HepG2 (cell line): ENCODE results near the gene ST6GALNAC4. TPM values are rescaled to one million over a fixed set of nuclear protein-coding genes. Genes with fewer than 3 reads are reported as not detected.
A peak's percentile ranks its signal among the peaks of the same experiment; 100 is the strongest.

ENCODE experiments used
- ATAC-seq: fragments of 200-7000 bp; cut with Tn5 transposase; 3 replicates; pipeline ENCODE4 v1.9.1; 2020; ENCODE audit warnings: mild to moderate bottlenecking, moderate library complexity
- BruUV-seq: library from RNA; stranded (reverse); fragments of 400-500 nt; replicated peaks from 2 replicates; lab custom pipeline; 2021; lab: Mats Ljungman, UMichigan
- CTCF ChIA-PET: fragments of 300-600 bp; formaldehyde crosslinking; extraction: SDS; loops from one replicate; lab custom pipeline; 2021; ENCODE audit warnings: low total read pairs, inconsistent platforms, low intra/inter-chr PET ratio; lab: Yijun Ruan, JAX
- POLR2A ChIA-PET: fragments of 350-600 bp; sonication (Branson Sonifier 250); formaldehyde crosslinking; loops from one replicate; lab custom pipeline; 2020; ENCODE audit warnings: antibody characterized with exemption, inconsistent platforms; lab: Yijun Ruan, JAX
- DNase-seq: peaks from one replicate; pipeline ENCODE4 v3.0.0-alpha.2; 2015; ENCODE audit warnings: low spot score
- FAIRE-seq: peaks from 3 replicates; lab custom pipeline; 2011; peaks lifted over from hg19 to GRCh38; lab: Jason Lieb, UNC
- H2AFZ ChIP-seq: one replicate; pipeline ENCODE4 v1.6.1; 2011; ENCODE audit warnings: low read length, inconsistent platforms
- H3K27ac ChIP-seq: fragments of 300-600 bp; 3 replicates; pipeline ENCODE4 v1.8.0; 2011; ENCODE audit warnings: mixed run types, mild to moderate bottlenecking, mixed read lengths, low read length, inconsistent platforms; ENCODE audit not compliant: insufficient read depth; ENCODE audit errors: extremely low read length
- H3K27me3 ChIP-seq, 2 experiments: fragments of 200-600 bp in 1 of 2; 2 replicates in 1 of 2; 3 replicates in 1 of 2; pipeline versions ENCODE4 v1.6.0 to v1.8.0; 2011; ENCODE audit warnings: low read length in 2 of 2, mild to moderate bottlenecking in 2 of 2, moderate library complexity in 2 of 2, inconsistent platforms in 1 of 2; ENCODE audit not compliant: insufficient read depth in 2 of 2, control insufficient read depth in 1 of 2
- H3K36me3 ChIP-seq, 2 experiments: fragments of 200-600 bp in 1 of 2; replicated peaks in 1 of 2; 2 replicates in 1 of 2; 3 replicates in 1 of 2; pipeline versions ENCODE4 v1.5.1 to v1.8.0; 2011; ENCODE audit warnings: low read length in 2 of 2, inconsistent platforms in 1 of 2; ENCODE audit not compliant: insufficient read depth in 2 of 2, control insufficient read depth in 1 of 2
- H3K4me1 ChIP-seq: 2 replicates; pipeline ENCODE4 v1.5.1; 2012; ENCODE audit warnings: low read length, inconsistent platforms; ENCODE audit not compliant: insufficient read depth
- H3K4me2 ChIP-seq: 2 replicates; pipeline ENCODE4 v1.6.0; 2011; ENCODE audit warnings: low read depth, low read length, inconsistent platforms
- H3K4me3 ChIP-seq, 3 experiments: fragments of 200-600 bp in 1 of 3; sonication (generic), shearing (Covaris generic) in 1 of 3; replicated peaks in 1 of 3; 2 replicates each; pipeline ENCODE4 v1.5.1; 2011 to 2016; ENCODE audit warnings: low read length in 3 of 3, inconsistent platforms in 2 of 3, low read depth in 2 of 3, mild to moderate bottlenecking in 2 of 3, control low read depth in 1 of 3, mixed read lengths in 1 of 3; ENCODE audit not compliant: insufficient read depth in 1 of 3
- H3K79me2 ChIP-seq: one replicate; pipeline ENCODE4 v1.6.1; 2011; ENCODE audit warnings: low read length, inconsistent platforms; ENCODE audit not compliant: insufficient read depth
- H3K9ac ChIP-seq: 2 replicates; pipeline ENCODE4 v1.6.0; 2011; ENCODE audit warnings: mild to moderate bottlenecking, low read depth, low read length, inconsistent platforms; ENCODE audit not compliant: insufficient read depth
- H3K9me3 ChIP-seq: 2 replicates; pipeline ENCODE4 v1.5.1; 2012; ENCODE audit warnings: mild to moderate bottlenecking, low read length
- H4K20me1 ChIP-seq: 2 replicates; pipeline ENCODE4 v1.6.0; 2011; ENCODE audit warnings: inconsistent platforms, mild to moderate bottlenecking, low read length, moderate library complexity; ENCODE audit not compliant: insufficient read depth
- CREM ChIP-seq, 2 experiments: sonication (generic) in 1 of 2; formaldehyde crosslinking in 1 of 2; IDR thresholded peaks; 2 replicates each; pipeline versions ENCODE4 v1.4.0 to v1.6.1; 2016 to 2020; ENCODE audit warnings: antibody characterized with exemption in 1 of 2, mild to moderate bottlenecking in 1 of 2, missing genetic modification reagents in 1 of 2
- RORA ChIP-seq: sonication (generic); formaldehyde crosslinking; IDR thresholded peaks from 2 replicates; pipeline ENCODE4 v1.5.0; 2020; ENCODE audit warnings: mild to moderate bottlenecking, missing genetic modification reagents, moderate library complexity
- SKI ChIP-seq: fragments of 450-650 bp; IDR thresholded peaks from one replicate; pipeline ENCODE4 v1.6.1; 2018; ENCODE audit warnings: mild to moderate bottlenecking; ENCODE audit not compliant: partially characterized antibody
- STAG1 ChIP-seq: sonication (generic); formaldehyde crosslinking; IDR thresholded peaks from 2 replicates; pipeline ENCODE4 v1.4.0; 2020; ENCODE audit warnings: missing genetic modification reagents
- ZBTB33 ChIP-seq: sonication (generic); formaldehyde crosslinking; IDR thresholded peaks from 2 replicates; pipeline ENCODE4 v1.4.0; 2020; ENCODE audit warnings: missing genetic modification reagents
- ZNF720 ChIP-seq: sonication (generic); formaldehyde crosslinking; IDR thresholded peaks from 2 replicates; pipeline ENCODE4 v1.4.0; 2020; ENCODE audit warnings: missing genetic modification reagents
- ZNF777 ChIP-seq: sonication (generic); formaldehyde crosslinking; IDR thresholded peaks from 2 replicates; pipeline ENCODE4 v1.4.0; 2020; ENCODE audit warnings: missing genetic modification reagents
- WGBS: methylation state at CpG from one replicate; pipeline ENCODE4 v1.1.6; 2017; ENCODE audit warnings: low lambda C conversion rate; 5-methylcytosine and 5-hydroxymethylcytosine counted together
- in situ Hi-C: cut with HindIII; loops from 2 replicates; pipeline ENCODE4 v1.10.0; 2017; ENCODE audit warnings: low pct_unique_long_range_greater_than_20kb; ENCODE audit not compliant: extremely low pct_ligation_motif_present
- intact Hi-C: fragments of 100-400 bp; cut with micrococcal nuclease; formaldehyde crosslinking; loops from one replicate; pipeline ENCODE4 v1.10.0; 2022; ENCODE audit not compliant: unreplicated experiment
- polyA plus RNA-seq, 8 experiments: library from polyadenylated mRNA; depleted of rRNA in 3 of 8; stranded (reverse) in 7 of 8; unstranded in 1 of 8; fragments of >200 nt; fragmentation: Illumina TruSeq in 4 of 8; extraction: Trizol in 4 of 8; gene quantifications; 2 replicates each; pipeline versions ENCODE4 v1.2.1 to v1.2.3, GENCODE V29; 2011 to 2016; ENCODE audit warnings: low read depth in 4 of 8, missing spikeins in 1 of 8, mixed read lengths in 1 of 8; ENCODE audit not compliant: insufficient read depth in 1 of 8
- total RNA-seq, 5 experiments: library from RNA; depleted of rRNA; stranded (reverse); fragments of >200 nt; fragmentation: Illumina TruSeq; extraction: Trizol; gene quantifications; 2 replicates each; pipeline ENCODE4 v1.2.3, GENCODE V29; 2016; ENCODE audit warnings: low read depth in 1 of 5
- TF ChIP-seq, protein P1 (sequence below): sonication (generic); formaldehyde crosslinking; IDR thresholded peaks from 2 replicates; pipeline ENCODE4 v1.5.0; 2020; ENCODE audit warnings: mild to moderate bottlenecking, missing genetic modification reagents, moderate library complexity

ST6GALNAC4 gene
- total and polyA plus RNA-seq, 2 of the 13 experiments (the other 11 are each of a cell fraction or from before 2014, with no cell fraction given): 18.8 to 27.7 TPM

GRCh38 chr9:127910613-127911205 lies 6.1 kb downstream of the ST6GALNAC4 start:
- DNase-seq: no peak
- 97% methylated on average over 6 of the region's 6 CpGs for WGBS
- POLR2A ChIA-PET: no interaction called here

DNA sequence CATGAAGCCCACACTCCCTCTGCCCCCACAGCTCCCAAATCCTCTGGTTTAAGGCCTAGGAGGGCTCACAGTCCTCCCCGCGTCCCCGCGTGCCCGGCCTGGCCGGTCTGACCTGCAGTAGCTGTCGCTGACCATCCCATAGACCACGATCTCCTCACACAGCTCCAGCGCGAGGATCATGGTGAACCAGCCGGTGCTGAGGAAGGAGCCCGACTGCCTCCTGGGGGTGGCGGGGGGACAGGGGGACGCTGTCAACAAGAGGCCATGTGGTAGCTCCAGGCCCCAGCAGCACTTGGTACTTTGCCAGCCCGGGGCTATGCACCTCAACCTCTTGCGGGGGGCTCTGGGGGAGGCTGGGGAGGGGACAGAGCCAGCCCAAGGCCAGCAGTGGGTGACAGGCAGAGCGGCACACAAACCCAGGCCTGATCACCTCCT lies 7.0 kb downstream of the ST6GALNAC4 start:
- Histone ChIP-seq H3K27me3 (no peaks in the 10 kb centered on the region), H3K4me1 (peaks cover 29% of the 10 kb centered on the region), H3K9ac (no peak overlapping the region), H2AFZ (no peak overlapping the region), H3K79me2 (no peaks in the 10 kb centered on the region), H3K27ac (no peak overlapping the region), H3K4me3 (no peak overlapping the region), H3K4me2 (no peak overlapping the region), H3K36me3 (peaks cover 7 to 15% of the 10 kb centered on the region in 2 experiments; a peak in 4 of 5 replicates), H4K20me1 (no peaks in the 10 kb centered on the region), H3K9me3 (no peaks in the 10 kb centered on the region)
- intact Hi-C loops: no loop called here
- BruUV-seq: no TSS peak
- FAIRE-seq (no peak), DNase-seq (no peak), ATAC-seq (no peak)
- 91% methylated on average over 13 of the region's 17 CpGs for WGBS
- TF ChIP-seq ZNF777 (CRISPR knock-in tag): no peak
- TF ChIP-seq SKI: no peak
- TF ChIP-seq ZBTB33 (CRISPR knock-in tag): peak; percentile 70
- no peak for TF ChIP-seq RORA (CRISPR knock-in tag)
- TF ChIP-seq ZNF720 (CRISPR knock-in tag): no peak
- CTCF ChIA-PET: no interaction called here
- in situ Hi-C loops: no loop called here
- POLR2A ChIA-PET: interaction anchor here (0.8 kb wide), 1 partner anchor 13 kb away, joined by 4 read pairs; no protein-coding TSS in a partner anchor

More at GRCh38 chr9:127910613-127911205, 6.1 kb downstream of the ST6GALNAC4 start:
- Histone ChIP-seq H3K9ac (no peak overlapping the region), H4K20me1 (no peaks in the 10 kb centered on the region), H3K4me2 (no peak overlapping the region), H3K36me3 (peaks cover 7 to 15% of the 10 kb centered on the region in 2 experiments; a peak in 4 of 5 replicates), H3K79me2 (no peaks in the 10 kb centered on the region), H3K27me3 (no peaks in the 10 kb centered on the region), H3K4me3 (no peak overlapping the region), H3K27ac (no peak overlapping the region), H3K9me3 (no peaks in the 10 kb centered on the region), H3K4me1 (peaks cover 31% of the 10 kb centered on the region), H2AFZ (no peak overlapping the region)
- in situ Hi-C loops: no loop called here
- CTCF ChIA-PET: no interaction called here
- ATAC-seq: no peak
- TF ChIP-seq CREM (IDR thresholded peaks at IDR 0.05) (no peak), CREM (CRISPR knock-in tag; IDR thresholded peaks at IDR 0.05) (no peak), STAG1 (CRISPR knock-in tag) (peak; percentile 27)
- TF ChIP-seq, protein P1, sequence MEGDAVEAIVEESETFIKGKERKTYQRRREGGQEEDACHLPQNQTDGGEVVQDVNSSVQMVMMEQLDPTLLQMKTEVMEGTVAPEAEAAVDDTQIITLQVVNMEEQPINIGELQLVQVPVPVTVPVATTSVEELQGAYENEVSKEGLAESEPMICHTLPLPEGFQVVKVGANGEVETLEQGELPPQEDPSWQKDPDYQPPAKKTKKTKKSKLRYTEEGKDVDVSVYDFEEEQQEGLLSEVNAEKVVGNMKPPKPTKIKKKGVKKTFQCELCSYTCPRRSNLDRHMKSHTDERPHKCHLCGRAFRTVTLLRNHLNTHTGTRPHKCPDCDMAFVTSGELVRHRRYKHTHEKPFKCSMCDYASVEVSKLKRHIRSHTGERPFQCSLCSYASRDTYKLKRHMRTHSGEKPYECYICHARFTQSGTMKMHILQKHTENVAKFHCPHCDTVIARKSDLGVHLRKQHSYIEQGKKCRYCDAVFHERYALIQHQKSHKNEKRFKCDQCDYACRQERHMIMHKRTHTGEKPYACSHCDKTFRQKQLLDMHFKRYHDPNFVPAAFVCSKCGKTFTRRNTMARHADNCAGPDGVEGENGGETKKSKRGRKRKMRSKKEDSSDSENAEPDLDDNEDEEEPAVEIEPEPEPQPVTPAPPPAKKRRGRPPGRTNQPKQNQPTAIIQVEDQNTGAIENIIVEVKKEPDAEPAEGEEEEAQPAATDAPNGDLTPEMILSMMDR (CRISPR knock-in tag): peak; percentile 34; the same call in 1 of the 2 replicates
- no peak for FAIRE-seq
- BruUV-seq: no TSS peak
- intact Hi-C loops: no loop called here
